D721Med (cell line): ENCODE measurements around the gene GALNT2.

Source experiments
- DNase-seq: peaks from one replicate; pipeline ENCODE4 v3.0.0; 2011; ENCODE audit warnings: low spot score; ENCODE audit not compliant: insufficient read length
- FAIRE-seq: peaks from 2 replicates; lab custom pipeline; 2011; peaks lifted over from hg19 to GRCh38; lab: Jason Lieb, UNC
- CTCF ChIP-seq: IDR thresholded peaks from 2 replicates; pipeline ENCODE4 v1.5.1; 2012; ENCODE audit warnings: mild to moderate bottlenecking, control low read depth; ENCODE audit not compliant: insufficient read depth; ENCODE audit errors: missing control alignments

Gene GALNT2

DNA sequence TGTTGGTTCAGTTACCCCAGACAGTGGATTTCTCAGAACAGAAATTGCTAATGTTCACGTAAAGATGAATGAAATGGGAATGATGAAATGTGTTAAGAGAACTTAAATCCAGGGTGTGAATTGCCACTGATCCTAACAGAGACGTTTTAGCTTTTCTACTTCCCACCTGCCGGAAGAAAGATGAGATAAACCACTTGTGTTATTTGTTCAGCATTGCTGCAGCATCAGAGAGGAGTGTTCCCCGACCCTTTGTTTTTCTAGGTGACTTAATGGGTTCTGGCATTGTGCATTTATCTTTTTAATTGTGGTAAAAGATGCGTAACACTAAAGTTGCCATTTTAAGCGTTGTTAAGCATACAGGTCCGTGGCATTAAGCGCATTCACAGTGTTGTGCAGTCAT is 122.3 kb downstream of the GALNT2 start:
- DNase-seq (no peak), FAIRE-seq (no peak)
- TF ChIP-seq CTCF: no peak

- no peak for TF ChIP-seq CTCF
- FAIRE-seq (no peak), DNase-seq (no peak)
These were observed 122.8 kb downstream of the GALNT2 start for GRCh38 chr1:230189824-230190223.

DNA sequence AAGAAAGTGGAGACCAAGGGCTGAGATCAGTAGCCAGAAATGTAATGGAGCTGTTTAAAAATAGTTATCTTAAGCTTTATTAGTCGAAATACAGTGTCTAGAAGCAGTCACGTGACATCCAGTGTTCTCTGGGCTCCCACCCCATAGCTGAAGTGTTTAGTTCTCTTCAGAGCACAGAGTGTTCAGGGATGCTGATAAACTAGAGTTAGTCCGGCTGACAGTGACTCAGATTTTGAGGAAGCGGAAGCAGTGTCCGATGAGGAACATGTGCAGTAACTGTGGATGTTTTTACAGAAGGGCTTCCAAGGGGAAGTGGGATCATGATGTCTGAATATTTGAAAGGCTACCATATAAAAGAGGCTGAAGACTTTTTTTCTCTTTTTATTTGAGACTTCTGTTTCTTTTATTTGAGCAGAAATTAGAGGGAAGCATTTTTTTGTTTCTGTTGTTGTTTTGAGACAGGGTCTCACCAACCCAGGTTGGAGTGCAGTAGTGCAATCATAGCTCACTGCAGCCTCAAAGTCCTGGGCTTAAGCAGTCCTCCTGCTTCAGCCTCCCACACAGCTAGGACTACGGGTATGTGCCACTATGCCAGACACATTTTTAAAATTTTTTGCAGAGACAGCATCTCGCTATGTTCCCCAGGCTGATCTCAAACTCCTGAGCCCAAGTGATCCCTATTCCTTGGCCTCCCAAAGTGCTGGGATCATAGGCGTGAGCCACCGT is 124.2 kb downstream of the GALNT2 start:
- no peak for TF ChIP-seq CTCF
- DNase-seq (no peak), FAIRE-seq (no peak)

DNA sequence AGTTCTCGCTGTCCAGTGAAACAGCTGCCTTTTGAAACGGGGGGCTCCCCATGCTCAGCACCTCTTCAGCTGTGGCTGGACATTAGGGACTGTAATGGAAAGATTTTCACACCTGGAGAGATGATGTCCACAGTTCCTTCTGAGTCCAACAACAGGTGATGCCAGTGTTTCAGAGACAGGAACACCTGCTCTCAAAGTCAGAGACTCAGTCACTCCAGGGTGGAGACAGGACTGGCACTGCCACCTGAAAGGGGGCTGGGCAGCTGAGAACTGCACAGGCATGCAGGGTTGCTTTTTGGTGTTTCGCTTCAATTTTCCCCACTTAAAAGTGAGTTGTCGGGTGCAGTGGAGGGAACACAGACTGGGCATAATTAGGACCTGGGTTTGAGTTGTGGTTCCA is 124.8 kb downstream of the GALNT2 start:
- no peak for TF ChIP-seq CTCF
- no peak for DNase-seq
- FAIRE-seq: no peak

DNA sequence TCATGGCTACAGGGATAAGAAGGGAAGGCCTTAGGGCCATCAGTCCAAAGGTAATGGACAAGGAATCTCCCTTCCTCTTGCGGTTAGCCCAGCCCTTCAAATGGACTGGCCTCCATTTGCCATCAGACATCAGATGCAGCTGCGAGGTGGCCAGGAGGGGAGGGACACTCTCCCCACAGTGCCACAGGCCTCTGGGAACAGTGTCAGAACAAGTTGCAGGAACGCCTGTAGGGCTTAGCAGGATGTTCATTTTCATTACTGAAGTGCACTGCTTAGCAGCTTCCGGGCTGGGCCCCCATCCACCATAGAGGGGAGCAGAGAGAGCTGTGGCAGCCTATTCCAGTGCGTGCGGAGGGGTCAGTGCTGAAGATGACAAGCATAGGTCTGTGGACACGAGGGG is 127.5 kb downstream of the GALNT2 start:
- DNase-seq (no peak), FAIRE-seq (no peak)
- TF ChIP-seq CTCF: no peak

GRCh38 chr1:230195199-230195598 is 128.2 kb downstream of the GALNT2 start:
- no peak for TF ChIP-seq CTCF
- DNase-seq (no peak), FAIRE-seq (no peak)

DNA sequence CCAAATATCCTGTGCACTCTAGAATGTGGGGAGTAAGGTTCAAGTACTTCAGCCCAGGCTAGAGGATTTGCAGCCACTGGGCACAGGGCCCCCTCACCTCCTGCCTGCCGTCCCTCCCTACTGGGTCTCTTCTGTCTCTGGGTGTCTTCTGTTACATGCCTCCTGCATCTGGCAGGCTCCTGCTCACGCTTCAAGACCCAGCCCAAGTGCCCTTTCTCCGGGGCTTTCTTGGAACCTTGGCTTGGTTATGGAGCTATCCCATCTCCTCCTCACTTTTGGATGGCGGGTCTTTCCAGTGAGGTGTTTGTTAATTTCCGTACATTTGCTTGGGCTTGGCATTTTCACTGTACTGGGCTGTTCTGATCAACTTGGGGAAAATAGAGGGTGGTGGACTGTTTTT is 129.0 kb downstream of the GALNT2 start:
- no peak for FAIRE-seq
- no peak for DNase-seq
- TF ChIP-seq CTCF: no peak
